ENCODE data around the gene NCOA4.
"Not testable (repeated sequence)": the region's sequence is repeated elsewhere in the genome, so short reads cannot be mapped to it uniquely, and the experiment has no call there.

The NCOA4 gene

GRCh38 chr10:45978554-45978953, 51.9 kb downstream of the NCOA4 start:
- DNase-seq: not testable (repeated sequence)

GRCh38 chr10:45974041-45974440, 56.4 kb downstream of the NCOA4 start:
- not testable (repeated sequence) for DNase-seq

- not testable (repeated sequence) for DNase-seq
Measured at GRCh38 chr10:45972813-45973169, 57.6 kb downstream of the NCOA4 start.

- peak; percentile 80 to 81 for DNase-seq
Measured at GRCh38 chr10:45972106-45972812, 58.2 kb downstream of the NCOA4 start, which contains the start of gene TIMM23. Gene TIMM23, plus strand, starts transcription at chr10:45972489. Its CDS starts 136 bp downstream, at chr10:45972625.

- DNase-seq: peak in 1 of 2 donors; percentile 2
Measured at GRCh38 chr10:45971742-45972105, 58.7 kb downstream of the NCOA4 start.

- not testable (repeated sequence) for DNase-seq
Measured at GRCh38 chr10:45971019-45971418, 59.4 kb downstream of the NCOA4 start.

GRCh38 chr10:45962686-45963452, 67.6 kb downstream of the NCOA4 start:
- DNase-seq: not testable (repeated sequence)

- not testable (repeated sequence) for DNase-seq
Measured at GRCh38 chr10:45957928-45958327, 72.5 kb downstream of the NCOA4 start.

GRCh38 chr10:45956634-45957033, 73.8 kb downstream of the NCOA4 start:
- DNase-seq: not testable (repeated sequence)
